ENCODE data around the gene ID4. TPM values are rescaled to one million over a fixed set of nuclear protein-coding genes. Genes with fewer than 3 reads are reported as not detected.

The ID4 gene
- total and polyA plus RNA-seq, 9 donors = 9.9 to 169 (median 49.2) TPM

DNA sequence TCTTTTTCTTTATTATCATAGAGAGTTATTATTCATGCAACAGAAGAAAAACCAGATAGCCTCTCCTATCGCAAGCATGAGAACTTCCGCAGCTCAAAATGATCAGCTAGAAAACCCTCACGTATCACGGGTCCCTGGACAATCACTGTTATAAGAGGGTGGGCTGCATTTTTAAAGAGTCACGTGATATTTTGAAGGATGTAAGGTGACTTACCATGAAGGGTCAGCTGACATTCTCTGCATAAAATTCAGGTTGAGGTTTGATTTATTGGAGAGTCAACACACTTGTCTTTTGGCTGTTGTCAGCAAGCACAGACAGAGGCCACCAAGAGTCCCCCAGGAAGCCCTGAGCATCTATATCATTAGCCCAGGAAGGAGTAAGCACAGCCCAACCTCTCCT is 39.5 kb downstream of the ID4 start:
- intact Hi-C loops (cut with DNase I) = no loop called here
- Histone ChIP-seq H3K27ac (no peak overlapping the region), H3K4me1 (ENCODE audit: insufficient read depth) (no peaks in the 10 kb centered on the region), H3K27me3 (no peaks in the 10 kb centered on the region), H3K9me3 (no peaks in the 10 kb centered on the region), H3K36me3 (no peaks in the 10 kb centered on the region), H3K4me3 (no peak overlapping the region)
- no peak for DNase-seq
- no peak for TF ChIP-seq POLR2A (IDR thresholded peaks at IDR 0.05)
- TF ChIP-seq, protein P1, sequence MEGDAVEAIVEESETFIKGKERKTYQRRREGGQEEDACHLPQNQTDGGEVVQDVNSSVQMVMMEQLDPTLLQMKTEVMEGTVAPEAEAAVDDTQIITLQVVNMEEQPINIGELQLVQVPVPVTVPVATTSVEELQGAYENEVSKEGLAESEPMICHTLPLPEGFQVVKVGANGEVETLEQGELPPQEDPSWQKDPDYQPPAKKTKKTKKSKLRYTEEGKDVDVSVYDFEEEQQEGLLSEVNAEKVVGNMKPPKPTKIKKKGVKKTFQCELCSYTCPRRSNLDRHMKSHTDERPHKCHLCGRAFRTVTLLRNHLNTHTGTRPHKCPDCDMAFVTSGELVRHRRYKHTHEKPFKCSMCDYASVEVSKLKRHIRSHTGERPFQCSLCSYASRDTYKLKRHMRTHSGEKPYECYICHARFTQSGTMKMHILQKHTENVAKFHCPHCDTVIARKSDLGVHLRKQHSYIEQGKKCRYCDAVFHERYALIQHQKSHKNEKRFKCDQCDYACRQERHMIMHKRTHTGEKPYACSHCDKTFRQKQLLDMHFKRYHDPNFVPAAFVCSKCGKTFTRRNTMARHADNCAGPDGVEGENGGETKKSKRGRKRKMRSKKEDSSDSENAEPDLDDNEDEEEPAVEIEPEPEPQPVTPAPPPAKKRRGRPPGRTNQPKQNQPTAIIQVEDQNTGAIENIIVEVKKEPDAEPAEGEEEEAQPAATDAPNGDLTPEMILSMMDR (IDR thresholded peaks at IDR 0.05) = no peak
- no peak for TF ChIP-seq EP300 (IDR thresholded peaks at IDR 0.05)
- WGBS, 3 donors = 87 to 92% (median 91%) methylated on average over 5 of the region's 5 CpGs

DNA sequence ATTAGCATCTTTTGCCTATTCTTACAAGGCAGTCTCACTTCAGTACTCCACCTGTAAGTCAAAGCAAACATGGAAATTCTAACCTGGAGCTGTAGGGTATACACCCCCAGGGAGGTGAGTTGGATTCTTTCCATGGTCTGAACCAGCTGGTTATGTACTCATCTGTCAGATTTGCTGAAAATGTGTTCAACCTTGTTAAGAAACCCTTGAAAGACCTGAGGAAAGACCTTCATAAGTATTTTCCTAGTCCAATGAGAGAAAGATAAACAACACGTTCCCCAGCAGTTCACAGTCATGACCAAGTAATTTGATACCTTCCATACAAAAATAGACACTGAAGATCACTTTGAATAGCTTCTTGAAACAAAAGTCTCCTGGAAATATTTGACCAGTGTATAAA is 42.5 kb downstream of the ID4 start:
- H3K9me3 ChIP-seq = no peaks in the 10 kb centered on the region
- H3K27ac ChIP-seq = no peak overlapping the region
- no peaks in the 10 kb centered on the region for H3K4me1 ChIP-seq (ENCODE audit: insufficient read depth)
- H3K36me3 ChIP-seq = no peaks in the 10 kb centered on the region
- TF ChIP-seq EP300 (IDR thresholded peaks at IDR 0.05) (no peak), POLR2A (IDR thresholded peaks at IDR 0.05) (no peak)
- TF ChIP-seq, protein P1 (IDR thresholded peaks at IDR 0.05) = no peak
- WGBS, 3 donors = 8 to 20% (median 13%) methylated on average over 1 of the region's 1 CpG
- intact Hi-C loops (cut with DNase I) = no loop called here
- H3K4me3 ChIP-seq = no peak overlapping the region
- DNase-seq = no peak
- H3K27me3 ChIP-seq = no peaks in the 10 kb centered on the region

DNA sequence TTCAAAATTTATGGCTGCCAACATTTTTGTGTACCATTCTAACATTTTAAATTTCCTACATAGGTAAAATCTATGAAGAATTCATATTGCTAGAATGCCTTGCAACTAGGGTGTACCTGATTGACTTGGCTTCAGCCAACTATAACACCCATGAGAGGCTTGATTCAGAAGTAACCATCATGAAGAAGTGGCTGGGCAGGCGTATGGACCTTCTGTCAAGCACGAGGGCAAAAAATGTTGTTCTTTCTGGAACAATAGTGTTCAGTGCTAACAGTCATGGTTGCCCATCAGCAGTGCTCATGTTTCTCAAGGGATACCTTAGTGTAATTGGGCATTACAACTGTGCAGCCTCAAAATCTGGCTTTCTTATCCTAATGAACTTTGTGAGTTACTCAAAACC is 42.9 kb downstream of the ID4 start:
- intact Hi-C loops (cut with DNase I) = no loop called here
- H3K27me3 ChIP-seq = no peaks in the 10 kb centered on the region
- DNase-seq = no peak
- no peaks in the 10 kb centered on the region for H3K4me1 ChIP-seq (ENCODE audit: insufficient read depth)
- WGBS, 3 donors = 74 to 78% (median 77%) methylated on average over 2 of the region's 2 CpGs
- H3K4me3 ChIP-seq = no peak overlapping the region
- H3K27ac ChIP-seq = no peak overlapping the region
- H3K36me3 ChIP-seq = no peaks in the 10 kb centered on the region
- TF ChIP-seq, protein P1 (IDR thresholded peaks at IDR 0.05) = no peak
- TF ChIP-seq EP300 (IDR thresholded peaks at IDR 0.05) = no peak
- no peak for TF ChIP-seq POLR2A (IDR thresholded peaks at IDR 0.05)
- H3K9me3 ChIP-seq = no peaks in the 10 kb centered on the region

DNA sequence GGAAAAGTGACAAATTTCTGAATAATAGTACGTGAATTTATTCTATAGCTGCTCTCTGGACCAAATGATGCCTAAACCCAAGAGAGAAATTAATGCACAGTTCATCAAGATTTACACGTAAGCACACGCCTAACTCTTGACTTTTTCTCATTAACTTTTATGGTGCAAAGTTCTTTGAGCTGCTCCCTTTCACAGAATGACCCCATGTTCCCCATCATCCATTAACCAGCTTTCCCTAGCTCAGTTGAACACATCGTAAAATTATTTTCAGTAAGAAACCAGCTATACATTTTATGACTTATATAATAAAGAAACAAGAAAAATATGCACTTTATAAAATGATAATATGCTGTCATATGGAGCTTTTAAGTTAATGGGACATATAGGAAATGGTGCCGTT is 54.3 kb downstream of the ID4 start:
- Histone ChIP-seq H3K4me1 (ENCODE audit: insufficient read depth) (no peaks in the 10 kb centered on the region), H3K4me3 (no peak overlapping the region), H3K27ac (no peak overlapping the region), H3K9me3 (no peaks in the 10 kb centered on the region), H3K36me3 (no peaks in the 10 kb centered on the region), H3K27me3 (no peaks in the 10 kb centered on the region)
- no peak for DNase-seq
- intact Hi-C loops (cut with DNase I) = no loop called here
- TF ChIP-seq POLR2A (IDR thresholded peaks at IDR 0.05) (no peak), EP300 (IDR thresholded peaks at IDR 0.05) (no peak)
- TF ChIP-seq, protein P1 (IDR thresholded peaks at IDR 0.05) = no peak
- WGBS, 3 donors = 86 to 92% (median 87%) methylated on average over 5 of the region's 5 CpGs

All from ovary (tissue), 9 donors.